ENCODE results near the gene MAF. TPM values are rescaled to one million over a fixed set of nuclear protein-coding genes. Genes with fewer than 3 reads are reported as not detected.

Gene MAF
- total and polyA plus RNA-seq, 2 of the 13 experiments (the other 11 are each of a cell fraction or from before 2014, with no cell fraction given) = 0.07 to 0.31 TPM

GRCh38 chr16:79600638-79601091 lies at the start of gene MAF (continued):
- no peak for TF ChIP-seq GABPA (IDR thresholded peaks at IDR 0.05; ENCODE audit: low read depth, low read length)
- no peak for TF ChIP-seq GABPA (CRISPR knock-in tag; IDR thresholded peaks at IDR 0.05; ENCODE audit: low read depth)
- TF ChIP-seq GTF3A (CRISPR knock-in tag; conservative IDR thresholded peaks at IDR 0.05) = no peak
- TF ChIP-seq EZH2 (conservative IDR thresholded peaks at IDR 0.05; ENCODE audit: low read depth, low read length) = peak; percentile 91; the same call in 1 of the 2 replicates
- peak; percentile 46 for TF ChIP-seq ASH2L (IDR thresholded peaks at IDR 0.05; ENCODE audit: insufficient read length, low read depth, low read length)
- TF ChIP-seq SAP130 (CRISPR knock-in tag; IDR thresholded peaks at IDR 0.05; ENCODE audit: low read depth) = peak; percentile 62
- no peak for TF ChIP-seq KDM5B (CRISPR knock-in tag; IDR thresholded peaks at IDR 0.05; ENCODE audit: borderline replicate concordance)
- TF ChIP-seq ESRRA (CRISPR knock-in tag; IDR thresholded peaks at IDR 0.05; ENCODE audit: low read depth) = no peak; the same call in 1 of the 2 replicates
- TF ChIP-seq ZNF256 (CRISPR knock-in tag; conservative IDR thresholded peaks at IDR 0.05) = no peak
- TF ChIP-seq RFXAP (CRISPR knock-in tag; IDR thresholded peaks at IDR 0.05; ENCODE audit: borderline replicate concordance) = peak; percentile 88
- TF ChIP-seq SIN3A (IDR thresholded peaks at IDR 0.05; ENCODE audit: borderline replicate concordance, low read depth, low read length) = peak; percentile 80; the same call in 1 of the 2 replicates
- TF ChIP-seq SRSF1 (optimal IDR thresholded peaks at IDR 0.05; ENCODE audit: low read depth, low read length) = peak; percentile 11
- TF ChIP-seq ZNF83 (CRISPR knock-in tag; IDR thresholded peaks at IDR 0.05; ENCODE audit: borderline replicate concordance) = no peak
- TF ChIP-seq ZNF792 (CRISPR knock-in tag; IDR thresholded peaks at IDR 0.05) = no peak
- TF ChIP-seq U2AF2 (IDR thresholded peaks at IDR 0.05; ENCODE audit: low read depth, low read length) = peak; percentile 60; the same call in 1 of the 2 replicates
- no peak for TF ChIP-seq ZFP90 (CRISPR knock-in tag; IDR thresholded peaks at IDR 0.05; ENCODE audit: borderline replicate concordance)
- TF ChIP-seq ZNF33A (CRISPR knock-in tag; IDR thresholded peaks at IDR 0.05; ENCODE audit: borderline replicate concordance) = no peak
- TF ChIP-seq JUN (CRISPR knock-in tag; IDR thresholded peaks at IDR 0.05) = no peak
- TF ChIP-seq NFIB (CRISPR knock-in tag; IDR thresholded peaks at IDR 0.05; ENCODE audit: borderline replicate concordance) = no peak
- TF ChIP-seq, protein P1, sequence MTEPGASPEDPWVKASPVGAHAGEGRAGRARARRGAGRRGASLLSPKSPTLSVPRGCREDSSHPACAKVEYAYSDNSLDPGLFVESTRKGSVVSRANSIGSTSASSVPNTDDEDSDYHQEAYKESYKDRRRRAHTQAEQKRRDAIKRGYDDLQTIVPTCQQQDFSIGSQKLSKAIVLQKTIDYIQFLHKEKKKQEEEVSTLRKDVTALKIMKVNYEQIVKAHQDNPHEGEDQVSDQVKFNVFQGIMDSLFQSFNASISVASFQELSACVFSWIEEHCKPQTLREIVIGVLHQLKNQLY (CRISPR knock-in tag; IDR thresholded peaks at IDR 0.05) = no peak
- no peak for TF ChIP-seq ZNF24 (IDR thresholded peaks at IDR 0.05)
- TF ChIP-seq, protein P2, sequence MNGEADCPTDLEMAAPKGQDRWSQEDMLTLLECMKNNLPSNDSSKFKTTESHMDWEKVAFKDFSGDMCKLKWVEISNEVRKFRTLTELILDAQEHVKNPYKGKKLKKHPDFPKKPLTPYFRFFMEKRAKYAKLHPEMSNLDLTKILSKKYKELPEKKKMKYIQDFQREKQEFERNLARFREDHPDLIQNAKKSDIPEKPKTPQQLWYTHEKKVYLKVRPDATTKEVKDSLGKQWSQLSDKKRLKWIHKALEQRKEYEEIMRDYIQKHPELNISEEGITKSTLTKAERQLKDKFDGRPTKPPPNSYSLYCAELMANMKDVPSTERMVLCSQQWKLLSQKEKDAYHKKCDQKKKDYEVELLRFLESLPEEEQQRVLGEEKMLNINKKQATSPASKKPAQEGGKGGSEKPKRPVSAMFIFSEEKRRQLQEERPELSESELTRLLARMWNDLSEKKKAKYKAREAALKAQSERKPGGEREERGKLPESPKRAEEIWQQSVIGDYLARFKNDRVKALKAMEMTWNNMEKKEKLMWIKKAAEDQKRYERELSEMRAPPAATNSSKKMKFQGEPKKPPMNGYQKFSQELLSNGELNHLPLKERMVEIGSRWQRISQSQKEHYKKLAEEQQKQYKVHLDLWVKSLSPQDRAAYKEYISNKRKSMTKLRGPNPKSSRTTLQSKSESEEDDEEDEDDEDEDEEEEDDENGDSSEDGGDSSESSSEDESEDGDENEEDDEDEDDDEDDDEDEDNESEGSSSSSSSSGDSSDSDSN (CRISPR knock-in tag; IDR thresholded peaks at IDR 0.05) = no peak
- TF ChIP-seq, protein P3, sequence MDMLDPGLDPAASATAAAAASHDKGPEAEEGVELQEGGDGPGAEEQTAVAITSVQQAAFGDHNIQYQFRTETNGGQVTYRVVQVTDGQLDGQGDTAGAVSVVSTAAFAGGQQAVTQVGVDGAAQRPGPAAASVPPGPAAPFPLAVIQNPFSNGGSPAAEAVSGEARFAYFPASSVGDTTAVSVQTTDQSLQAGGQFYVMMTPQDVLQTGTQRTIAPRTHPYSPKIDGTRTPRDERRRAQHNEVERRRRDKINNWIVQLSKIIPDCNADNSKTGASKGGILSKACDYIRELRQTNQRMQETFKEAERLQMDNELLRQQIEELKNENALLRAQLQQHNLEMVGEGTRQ (IDR thresholded peaks at IDR 0.05; ENCODE audit: low read depth, low read length) = no peak
- TF ChIP-seq, protein P3 (CRISPR knock-in tag; IDR thresholded peaks at IDR 0.05; ENCODE audit: borderline replicate concordance) = no peak
- peak; percentile 15 for TF ChIP-seq XRCC5 (optimal IDR thresholded peaks at IDR 0.05; ENCODE audit: low read length)
- TF ChIP-seq CREB1 (IDR thresholded peaks at IDR 0.05) = peak; percentile 94
- TF ChIP-seq CREB1 (CRISPR knock-in tag; IDR thresholded peaks at IDR 0.05) = peak; percentile 77
